Nephron progenitor cell (in vitro differentiated cells): ENCODE results near the gene HADHA.

Source experiments
- DNase-seq: peaks from one replicate; pipeline ENCODE4 v3.0.0; 2021
- H3K27ac Mint-ChIP-seq: 2 replicates; pipeline ENCODE4 v1.8.0; 2021; ENCODE audit warnings: mild to moderate bottlenecking, moderate library complexity, mixed read lengths
- H3K27me3 Mint-ChIP-seq: 2 replicates; pipeline ENCODE4 v1.8.0; 2021; ENCODE audit warnings: mild to moderate bottlenecking, low read depth, mixed read lengths; ENCODE audit not compliant: poor library complexity
- H3K36me3 Mint-ChIP-seq: 2 replicates; pipeline ENCODE4 v1.8.0; 2021; ENCODE audit warnings: low read depth, mixed read lengths
- H3K4me1 Mint-ChIP-seq: 2 replicates; pipeline ENCODE4 v1.8.0; 2021; ENCODE audit warnings: mixed read lengths
- H3K4me3 Mint-ChIP-seq: 2 replicates; pipeline ENCODE4 v1.8.0; 2021; ENCODE audit warnings: mild to moderate bottlenecking, moderate library complexity, mixed read lengths
- H3K9me3 Mint-ChIP-seq: 2 replicates; pipeline ENCODE4 v1.8.0; 2021; ENCODE audit warnings: mild to moderate bottlenecking, moderate library complexity, mixed read lengths
- CTCF ChIP-seq: fragments of 200-600 bp; sonication (generic); IDR thresholded peaks from 2 replicates; pipeline ENCODE4 v1.5.0; 2021; ENCODE audit warnings: antibody characterized with exemption

The HADHA gene

DNA sequence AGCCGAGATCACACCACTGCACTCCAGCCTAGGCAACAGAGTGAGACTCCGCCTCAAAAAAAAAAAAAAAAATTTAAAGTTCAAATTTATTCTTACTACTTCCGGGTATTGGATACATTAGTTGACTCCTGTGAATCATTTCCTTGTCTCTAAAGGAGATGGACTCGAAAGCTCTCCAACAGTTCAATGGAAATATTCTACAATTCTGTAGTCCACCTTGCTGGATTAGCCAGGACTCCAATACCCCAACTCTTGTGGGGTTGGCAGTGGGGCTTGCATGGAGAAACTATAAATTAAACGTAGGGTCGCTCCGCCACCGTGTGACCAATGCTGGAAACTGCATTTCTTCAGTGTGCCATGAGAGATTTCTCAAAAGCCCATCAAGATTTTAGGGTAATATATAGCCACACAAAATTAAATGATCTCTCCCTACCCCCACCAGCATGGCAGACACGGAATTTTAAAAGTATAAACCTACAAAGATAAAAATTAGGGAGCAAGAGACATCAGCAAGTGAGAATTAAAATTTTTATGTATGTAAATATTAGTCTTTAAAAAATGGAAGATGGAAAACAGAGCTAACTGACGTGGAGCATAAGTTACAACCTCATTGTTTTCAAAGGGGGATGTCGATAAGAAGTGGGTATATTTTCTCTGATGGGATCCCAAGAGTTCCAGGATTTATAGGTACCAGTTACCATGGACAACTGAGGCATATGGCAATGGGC, 99.3 kb downstream of the HADHA start:
- no peak overlapping the region for H3K4me3 Mint-ChIP-seq
- H3K9me3 Mint-ChIP-seq = no peaks in the 10 kb centered on the region
- H3K36me3 Mint-ChIP-seq = no peaks in the 10 kb centered on the region
- peak; percentile 70 for TF ChIP-seq CTCF
- peak; percentile 66 for DNase-seq
- H3K27me3 Mint-ChIP-seq = peaks cover 17% of the 10 kb centered on the region
- H3K4me1 Mint-ChIP-seq = peaks cover 2% of the 10 kb centered on the region
- no peak overlapping the region for H3K27ac Mint-ChIP-seq

DNA sequence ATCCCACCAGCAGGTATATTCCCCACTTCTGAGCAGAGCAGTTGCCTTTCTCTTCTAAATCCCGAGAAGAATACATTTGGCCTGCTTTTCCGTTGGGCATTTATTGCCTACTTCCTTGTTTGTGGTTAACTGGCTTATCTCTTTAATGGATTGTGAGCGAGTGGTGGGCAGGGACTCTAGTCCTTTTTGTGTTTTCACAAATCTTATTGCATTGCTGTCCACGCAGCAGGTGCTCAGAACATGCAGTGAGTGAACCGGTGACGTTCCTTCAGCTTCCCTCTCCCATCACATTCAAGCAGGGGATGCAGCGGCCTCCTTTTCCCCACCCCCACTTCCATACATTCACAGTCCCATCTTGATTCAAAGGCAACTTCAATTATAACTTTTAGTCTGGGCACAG, 100.4 kb downstream of the HADHA start:
- Mint-ChIP-seq H3K27me3 (peaks cover 15% of the 10 kb centered on the region), H3K4me1 (peaks cover 4% of the 10 kb centered on the region), H3K36me3 (no peaks in the 10 kb centered on the region), H3K4me3 (no peak overlapping the region), H3K27ac (no peak overlapping the region), H3K9me3 (no peaks in the 10 kb centered on the region)
- no peak for DNase-seq
- no peak for TF ChIP-seq CTCF

DNA sequence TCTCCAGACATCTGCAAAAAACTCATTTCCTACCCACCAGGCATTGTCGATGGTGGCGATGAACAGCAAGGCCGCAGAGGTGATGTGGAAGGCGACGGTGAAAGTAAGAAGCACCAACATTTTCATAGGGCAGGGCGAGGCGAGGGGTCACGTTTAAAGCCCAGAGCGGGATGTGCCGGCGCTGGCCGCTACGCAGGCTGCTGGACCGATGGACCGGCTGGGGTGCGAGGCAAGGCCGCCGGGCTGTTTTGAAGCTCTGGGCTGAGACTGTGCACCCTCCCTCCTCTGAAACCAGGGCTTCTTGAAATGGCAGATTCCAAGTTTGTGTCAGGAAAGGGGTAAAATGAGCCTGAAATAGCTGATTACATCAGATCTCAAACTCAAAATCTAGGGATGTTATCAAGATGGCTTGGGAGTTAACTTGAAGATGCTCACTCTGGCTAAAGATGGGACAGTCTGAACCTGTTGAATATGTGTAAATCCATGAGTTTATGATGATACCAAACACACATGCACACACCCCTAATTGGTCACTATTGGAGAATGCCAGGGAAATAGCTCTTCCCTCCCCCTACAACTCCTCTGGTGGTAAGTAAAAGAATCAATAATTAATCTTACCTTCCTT, 103.2 kb downstream of the HADHA start:
- Mint-ChIP-seq H3K4me1 (peaks cover 5% of the 10 kb centered on the region), H3K4me3 (no peak overlapping the region), H3K27ac (peak overlapping the region; percentile 61), H3K36me3 (peaks cover 12% of the 10 kb centered on the region), H3K27me3 (peaks cover 3% of the 10 kb centered on the region), H3K9me3 (no peaks in the 10 kb centered on the region)
- no peak for TF ChIP-seq CTCF
- DNase-seq = no peak
